Gastroesophageal sphincter (tissue), 3 donors: ENCODE measurements around the gene FBXL16.

Source experiments
- CTCF ChIP-seq, 4 experiments: fragments of 200-600 bp in 2 of 4; fragments of 450-650 bp in 2 of 4; sonication (generic) in 1 of 4; IDR thresholded peaks; one replicate each; pipeline ENCODE4 v1.5.1; 2017 to 2019; ENCODE audit warnings: antibody characterized with exemption in 4 of 4, mild to moderate bottlenecking in 2 of 4, moderate library complexity in 2 of 4
- EP300 ChIP-seq: sonication (generic); formaldehyde crosslinking; IDR thresholded peaks from one replicate; pipeline ENCODE4 v1.6.1; 2017; ENCODE audit warnings: antibody characterized with exemption, mild to moderate bottlenecking
- POLR2AphosphoS5 ChIP-seq: sonication (generic); formaldehyde crosslinking; IDR thresholded peaks from one replicate; pipeline ENCODE4 v1.6.1; 2017; ENCODE audit warnings: antibody characterized with exemption

GRCh38 chr16:732332-732731 lies 26.7 kb upstream of the FBXL16 start:
- TF ChIP-seq POLR2AphosphoS5, result no peak
- TF ChIP-seq CTCF (IDR thresholded peaks at IDR 0.05), result no peak
- no peak for TF ChIP-seq EP300
